KBM-7 (cell line): ENCODE data around the gene CDCA7L.
"Not testable (repeated sequence)": the region's sequence is repeated elsewhere in the genome, so short reads cannot be mapped to it uniquely, and the experiment has no call there.

Experiments
- DNase-seq: peaks from one replicate; pipeline ENCODE4 v3.0.0-alpha.2; 2015
- in situ Hi-C: fragments of 300-500 bp; cut with MboI; formaldehyde crosslinking; loops from 2 replicates; pipeline ENCODE4 v1.14.3; 2020; ENCODE audit warnings: low sequenced_read_pairs, low pct_unique_long_range_greater_than_20kb, mixed read lengths

The CDCA7L gene

GRCh38 chr7:21867816-21868575 lies 77.7 kb downstream of the CDCA7L start:
- in situ Hi-C loops: no loop called here
- no peak for DNase-seq

DNA sequence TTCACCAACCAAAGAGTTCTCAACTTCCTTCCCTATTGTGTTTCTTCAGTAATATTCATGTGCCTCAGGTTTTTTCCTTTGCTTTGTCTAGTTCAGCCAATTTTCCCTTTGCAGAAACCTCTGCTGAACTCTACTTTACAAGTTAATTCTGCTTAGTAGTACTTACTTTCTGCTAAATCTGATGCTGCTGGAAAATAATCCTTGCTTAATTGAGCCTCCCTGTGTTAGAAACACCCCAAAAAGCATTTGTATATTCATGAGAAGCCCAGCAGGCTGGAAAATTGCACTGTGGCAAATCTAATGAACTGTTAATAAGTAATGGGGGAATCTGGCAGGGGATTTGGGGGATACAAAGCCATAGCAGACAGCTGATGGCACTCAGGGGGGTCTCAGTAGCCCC lies 78.5 kb downstream of the CDCA7L start:
- in situ Hi-C loops: no loop called here
- no peak for DNase-seq

GRCh38 chr7:21866731-21867130 lies 79.0 kb downstream of the CDCA7L start:
- in situ Hi-C loops: no loop called here
- no peak for DNase-seq

GRCh38 chr7:21865631-21866204 lies 80.0 kb downstream of the CDCA7L start:
- DNase-seq, in situ Hi-C loops: not testable (repeated sequence)

- no peak for DNase-seq
- in situ Hi-C loops: no loop called here
Measured at GRCh38 chr7:21851559-21851967, 94.1 kb downstream of the CDCA7L start.
